Measurements from ENCODE around the gene ZNF575. TPM values are rescaled to one million over a fixed set of nuclear protein-coding genes. Genes with fewer than 3 reads are reported as not detected.

ZNF575 gene
- total RNA-seq, 2 donors from 2014 or later = 2.1 to 3.4 TPM

Other genes starting within 250 kb of the ZNF575 start
- gene CD177, start 179.5 kb upstream of the ZNF575 start, total RNA-seq = 1 to 10 TPM; 2.8 to 8.4 TPM
- gene TEX101, start 118.3 kb upstream of the ZNF575 start, total RNA-seq = not detected
- gene LYPD3, start 67.6 kb upstream of the ZNF575 start, total RNA-seq = under 1 TPM; 0.52 to 0.60 TPM
- gene PHLDB3, start 28.4 kb upstream of the ZNF575 start, total RNA-seq = 1 to 10 TPM; 7.1 to 8.7 TPM
- gene ETHE1, start 6.0 kb upstream of the ZNF575 start, total RNA-seq = 10 to 100 TPM; 19.8 to 27.9 TPM
- gene XRCC1, start 42.3 kb downstream of the ZNF575 start, total RNA-seq = 10 to 100 TPM; 13.7 to 14.2 TPM
- gene PINLYP, start 42.6 kb downstream of the ZNF575 start, total RNA-seq = 10 to 100 TPM in 1 of 2 donors, 1 to 10 TPM in 1; 9.1 to 12.8 TPM
- 10 to 100 TPM; 19.2 to 21.0 TPM for gene IRGQ, start 62.9 kb downstream of the ZNF575 start, total RNA-seq
- 10 to 100 TPM in 1 of 2 donors, 1 to 10 TPM in 1; 8.9 to 13.2 TPM for gene ZNF576, start 63.4 kb downstream of the ZNF575 start, total RNA-seq
- under 1 TPM; 0.23 to 0.38 TPM for gene SRRM5, start 78.9 kb downstream of the ZNF575 start, total RNA-seq
- gene ZNF428, start 86.4 kb downstream of the ZNF575 start, total RNA-seq = 10 to 100 TPM; 22.9 to 29.2 TPM
- gene CADM4, start 106.7 kb downstream of the ZNF575 start, total RNA-seq = 1 to 10 TPM; 3.3 to 4.0 TPM
- 10 to 100 TPM; 35.2 to 45.4 TPM for gene PLAUR, start 137.0 kb downstream of the ZNF575 start, total RNA-seq
- gene IRGC, start 182.9 kb downstream of the ZNF575 start, total RNA-seq = not detected
- 10 to 100 TPM; 35.3 to 40.4 TPM for gene SMG9, start 221.8 kb downstream of the ZNF575 start, total RNA-seq
- 1 to 10 TPM; 4.0 to 5.8 TPM for gene KCNN4, start 247.8 kb downstream of the ZNF575 start, total RNA-seq

All from posterior vena cava (tissue), 2 donors.